ENCODE data around the gene PTPN14.

The PTPN14 gene

DNA sequence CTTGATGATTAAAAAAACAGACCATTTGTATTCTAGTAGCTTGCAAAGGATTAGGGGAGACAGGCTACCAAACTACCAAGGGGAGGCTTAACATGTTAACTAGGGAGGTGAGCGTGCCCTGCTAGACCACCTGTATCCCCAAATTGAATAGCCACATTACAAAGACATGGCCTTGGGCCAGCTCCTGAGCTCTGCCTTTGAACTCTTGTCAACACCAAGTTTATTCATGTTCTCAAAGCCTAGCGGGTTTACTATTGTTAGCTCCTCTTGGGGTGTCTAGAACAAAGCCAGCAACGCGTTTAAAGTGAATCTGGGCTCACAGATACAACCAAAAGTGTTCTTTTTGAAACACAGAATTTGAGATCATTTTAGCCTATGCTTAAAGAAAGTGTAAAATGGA lies 234.1 kb downstream of the PTPN14 start:
- no peak overlapping the region for H3K27ac ChIP-seq (ENCODE audit: low read length)
- H3K27me3 ChIP-seq (ENCODE audit: low read depth, low read length) = no peaks in the 10 kb centered on the region
- TF ChIP-seq, protein P1, sequence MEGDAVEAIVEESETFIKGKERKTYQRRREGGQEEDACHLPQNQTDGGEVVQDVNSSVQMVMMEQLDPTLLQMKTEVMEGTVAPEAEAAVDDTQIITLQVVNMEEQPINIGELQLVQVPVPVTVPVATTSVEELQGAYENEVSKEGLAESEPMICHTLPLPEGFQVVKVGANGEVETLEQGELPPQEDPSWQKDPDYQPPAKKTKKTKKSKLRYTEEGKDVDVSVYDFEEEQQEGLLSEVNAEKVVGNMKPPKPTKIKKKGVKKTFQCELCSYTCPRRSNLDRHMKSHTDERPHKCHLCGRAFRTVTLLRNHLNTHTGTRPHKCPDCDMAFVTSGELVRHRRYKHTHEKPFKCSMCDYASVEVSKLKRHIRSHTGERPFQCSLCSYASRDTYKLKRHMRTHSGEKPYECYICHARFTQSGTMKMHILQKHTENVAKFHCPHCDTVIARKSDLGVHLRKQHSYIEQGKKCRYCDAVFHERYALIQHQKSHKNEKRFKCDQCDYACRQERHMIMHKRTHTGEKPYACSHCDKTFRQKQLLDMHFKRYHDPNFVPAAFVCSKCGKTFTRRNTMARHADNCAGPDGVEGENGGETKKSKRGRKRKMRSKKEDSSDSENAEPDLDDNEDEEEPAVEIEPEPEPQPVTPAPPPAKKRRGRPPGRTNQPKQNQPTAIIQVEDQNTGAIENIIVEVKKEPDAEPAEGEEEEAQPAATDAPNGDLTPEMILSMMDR (IDR thresholded peaks at IDR 0.05; ENCODE audit: low read depth, low read length) = no peak
- no peak for TF ChIP-seq EZH2phosphoT487 (IDR thresholded peaks at IDR 0.05; ENCODE audit: low read depth)
- no peaks in the 10 kb centered on the region for H3K79me2 ChIP-seq (ENCODE audit: low read length)
- peaks cover 44% of the 10 kb centered on the region for H3K36me3 ChIP-seq (replicated peaks; ENCODE audit: low read depth, low read length)
- no peak overlapping the region for H3K9ac ChIP-seq (ENCODE audit: low read length)
- peak overlapping the region; percentile 38 for H3K4me2 ChIP-seq (ENCODE audit: low read length)
- peaks cover 8% of the 10 kb centered on the region; the same call in 1 of the 2 replicates for H4K20me1 ChIP-seq (ENCODE audit: insufficient read depth, low read length)
- no peaks in the 10 kb centered on the region for H3K9me3 ChIP-seq (ENCODE audit: insufficient read depth, low read length)
- H3K4me3 ChIP-seq (ENCODE audit: low read length) = no peak overlapping the region
- H2AFZ ChIP-seq (ENCODE audit: low read depth, low read length) = no peak overlapping the region
- peaks cover 40% of the 10 kb centered on the region for H3K4me1 ChIP-seq (ENCODE audit: low read length)

DNA sequence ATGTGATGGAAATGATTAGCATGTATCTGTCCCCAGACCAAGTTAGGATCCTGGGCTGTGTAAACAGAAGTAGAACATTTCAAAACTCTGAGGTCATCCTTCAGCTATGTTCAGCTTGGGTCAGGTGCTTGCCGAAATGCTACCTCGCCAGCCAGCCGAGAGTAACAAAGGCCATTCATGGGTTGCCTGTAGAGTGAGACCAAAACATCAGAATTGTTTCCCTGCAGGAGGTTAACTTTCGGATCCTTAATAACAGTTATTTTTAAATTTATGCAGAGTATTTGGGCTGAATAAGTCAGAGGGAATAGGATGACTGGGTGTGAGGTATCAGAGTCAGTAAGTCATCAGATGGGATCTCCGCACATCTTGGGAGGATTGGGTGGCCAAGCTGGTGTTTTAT lies 234.8 kb downstream of the PTPN14 start:
- Histone ChIP-seq H3K79me2 (ENCODE audit: low read length) (0 out of 2 replicates have a peak, but pooled peaks cover 4% of the 10 kb centered on the region), H2AFZ (ENCODE audit: low read depth, low read length) (no peak overlapping the region), H3K27ac (ENCODE audit: low read length) (no peak overlapping the region), H3K4me2 (ENCODE audit: low read length) (peak overlapping the region; percentile 33), H3K27me3 (ENCODE audit: low read depth, low read length) (no peaks in the 10 kb centered on the region), H4K20me1 (ENCODE audit: insufficient read depth, low read length) (peaks cover under 1% of the 10 kb centered on the region; the same call in 1 of the 2 replicates), H3K36me3 (replicated peaks; ENCODE audit: low read depth, low read length) (peaks cover 37% of the 10 kb centered on the region), H3K9me3 (ENCODE audit: insufficient read depth, low read length) (no peaks in the 10 kb centered on the region), H3K4me3 (ENCODE audit: low read length) (no peak overlapping the region), H3K9ac (ENCODE audit: low read length) (no peak overlapping the region), H3K4me1 (ENCODE audit: low read length) (peaks cover 33% of the 10 kb centered on the region)
- no peak for TF ChIP-seq EZH2phosphoT487 (IDR thresholded peaks at IDR 0.05; ENCODE audit: low read depth)
- TF ChIP-seq, protein P1 (IDR thresholded peaks at IDR 0.05; ENCODE audit: low read depth, low read length) = no peak

DNA sequence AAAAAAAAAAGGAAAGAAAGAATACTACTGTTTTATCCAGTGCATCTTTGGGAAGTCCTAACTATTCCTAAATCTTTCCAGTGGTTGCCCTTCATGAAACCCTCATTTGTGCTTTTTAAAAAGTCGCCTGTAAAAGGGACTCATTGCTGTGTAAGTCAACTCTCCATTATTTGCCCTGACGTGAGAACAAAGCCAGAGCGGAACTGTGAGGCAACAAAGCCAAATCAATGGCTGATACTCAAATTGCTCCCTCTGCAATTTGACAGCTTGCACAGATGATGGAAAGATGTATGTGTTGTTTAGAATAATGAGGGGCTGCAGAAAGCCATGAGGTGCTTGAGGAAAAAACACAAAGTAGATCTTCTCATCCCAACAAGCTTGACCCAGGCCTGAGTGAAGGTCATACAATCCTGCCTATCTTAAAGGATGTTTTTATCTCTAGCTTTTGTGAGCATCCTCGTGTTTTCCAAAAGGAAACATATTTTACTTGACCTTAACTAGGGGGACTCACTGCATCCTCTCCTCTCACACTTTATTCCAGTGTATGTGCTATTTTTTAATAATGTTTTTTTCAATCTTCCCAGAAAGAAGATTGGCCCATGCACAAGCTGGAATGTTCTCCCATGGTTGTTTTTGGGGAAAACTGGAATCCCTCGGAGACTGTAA lies 237.1 kb downstream of the PTPN14 start:
- TF ChIP-seq, protein P1 (IDR thresholded peaks at IDR 0.05; ENCODE audit: low read depth, low read length) = no peak
- no peak for TF ChIP-seq EZH2phosphoT487 (IDR thresholded peaks at IDR 0.05; ENCODE audit: low read depth)

DNA sequence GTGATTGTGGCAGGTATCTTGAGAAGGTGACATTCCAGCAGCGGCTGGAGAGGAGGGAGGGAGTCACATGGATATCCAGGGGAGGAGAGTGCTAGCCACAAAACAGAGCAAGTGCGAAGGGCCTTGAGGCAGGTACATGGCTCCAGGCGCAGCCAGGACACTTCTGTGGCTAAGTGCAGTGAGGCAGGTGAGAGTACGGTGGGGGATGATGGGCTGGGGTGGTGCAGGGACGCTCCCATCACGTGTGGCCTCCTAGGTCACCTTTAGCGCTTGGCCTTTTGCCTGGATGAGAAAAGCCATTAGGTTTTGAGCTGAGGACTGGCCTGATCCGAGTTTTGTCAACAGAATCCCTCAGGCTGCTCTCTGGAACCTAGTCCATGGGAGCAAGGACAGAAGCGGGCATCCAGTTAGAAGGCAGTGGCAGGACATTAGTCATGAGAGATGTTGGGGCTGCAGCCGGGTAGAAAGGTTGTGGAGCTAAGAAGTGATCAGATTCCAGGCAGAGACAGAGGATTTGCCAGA lies 238.8 kb downstream of the PTPN14 start:
- Histone ChIP-seq H3K36me3 (replicated peaks; ENCODE audit: low read depth, low read length) (peaks cover 14% of the 10 kb centered on the region), H3K4me3 (ENCODE audit: low read length) (no peak overlapping the region), H3K4me2 (ENCODE audit: low read length) (no peak overlapping the region)

More for the DNA sequence above, 237.1 kb downstream of the PTPN14 start:
- no peaks in the 10 kb centered on the region for H3K9me3 ChIP-seq (ENCODE audit: insufficient read depth, low read length)
- peaks cover 20% of the 10 kb centered on the region for H3K36me3 ChIP-seq (replicated peaks; ENCODE audit: low read depth, low read length)
- peaks cover 16% of the 10 kb centered on the region; the same call in 1 of the 2 replicates for H3K79me2 ChIP-seq (ENCODE audit: low read length)
- H3K4me2 ChIP-seq (ENCODE audit: low read length) = no peak overlapping the region
- no peak overlapping the region for H3K4me3 ChIP-seq (ENCODE audit: low read length)
- peaks cover 46% of the 10 kb centered on the region for H3K4me1 ChIP-seq (ENCODE audit: low read length)
- H3K27me3 ChIP-seq (ENCODE audit: low read depth, low read length) = no peaks in the 10 kb centered on the region
- no peak overlapping the region for H2AFZ ChIP-seq (ENCODE audit: low read depth, low read length)
- H3K9ac ChIP-seq (ENCODE audit: low read length) = no peak overlapping the region
- no peaks in the 10 kb centered on the region for H4K20me1 ChIP-seq (ENCODE audit: insufficient read depth, low read length)
- H3K27ac ChIP-seq (ENCODE audit: low read length) = no peak overlapping the region

More for the DNA sequence above, 238.8 kb downstream of the PTPN14 start:
- Histone ChIP-seq H3K9me3 (ENCODE audit: insufficient read depth, low read length) (no peaks in the 10 kb centered on the region), H4K20me1 (ENCODE audit: insufficient read depth, low read length) (no peaks in the 10 kb centered on the region), H3K9ac (ENCODE audit: low read length) (no peak overlapping the region), H3K27me3 (ENCODE audit: low read depth, low read length) (no peaks in the 10 kb centered on the region), H3K79me2 (ENCODE audit: low read length) (peaks cover 16% of the 10 kb centered on the region; the same call in 1 of the 2 replicates), H2AFZ (ENCODE audit: low read depth, low read length) (no peak overlapping the region), H3K27ac (ENCODE audit: low read length) (no peak overlapping the region), H3K4me1 (ENCODE audit: low read length) (peaks cover 38% of the 10 kb centered on the region)
- TF ChIP-seq, protein P1 (IDR thresholded peaks at IDR 0.05; ENCODE audit: low read depth, low read length) = no peak
- no peak for TF ChIP-seq EZH2phosphoT487 (IDR thresholded peaks at IDR 0.05; ENCODE audit: low read depth)
